H1 (cell line): ENCODE measurements around the gene PCDHA7. TPM values are rescaled to one million over a fixed set of nuclear protein-coding genes. Genes with fewer than 3 reads are reported as not detected.

ENCODE experiments used
- CTCF ChIA-PET: fragments of 300-600 bp; sonication (Branson Sonifier 250); formaldehyde crosslinking; loops from one replicate; lab custom pipeline; 2021; ENCODE audit not compliant: partially characterized antibody; lab: Charles Lee
- POLR2A ChIA-PET: fragments of 300-600 bp; sonication (Branson Sonifier 250); formaldehyde crosslinking; loops from one replicate; lab custom pipeline; 2021; ENCODE audit warnings: inconsistent platforms; ENCODE audit not compliant: partially characterized antibody; lab: Charles Lee
- DNase-seq, 2 experiments: peaks; one replicate each; pipeline versions ENCODE4 v3.0.0 to v3.0.0-alpha.2; 2010 to 2022; ENCODE audit warnings: low spot score in 2 of 2, low read depth in 1 of 2, mixed read lengths in 1 of 2
- FAIRE-seq: peaks from 2 replicates; lab custom pipeline; 2011; peaks lifted over from hg19 to GRCh38; lab: Jason Lieb, UNC
- H2AFZ ChIP-seq: 2 replicates; pipeline ENCODE4 v1.8.1; 2012; ENCODE audit warnings: low read length, inconsistent platforms
- H2AK5ac ChIP-seq: 2 replicates; pipeline ENCODE4 v1.6.1; 2013; ENCODE audit warnings: low read depth, low read length
- H2BK120ac ChIP-seq: replicated peaks from 2 replicates; pipeline ENCODE3; 2013; ENCODE audit warnings: low read depth, low read length, inconsistent platforms
- H2BK12ac ChIP-seq: 2 replicates; pipeline ENCODE4 v1.6.1; 2013; ENCODE audit warnings: low read depth, low read length
- H2BK15ac ChIP-seq: 2 replicates; pipeline ENCODE4 v1.6.1; 2013; ENCODE audit warnings: low read length
- H2BK20ac ChIP-seq: 2 replicates; pipeline ENCODE4 v1.6.1; 2013; ENCODE audit warnings: low read length
- H2BK5ac ChIP-seq: 2 replicates; pipeline ENCODE4 v1.6.1; 2013; ENCODE audit warnings: low read depth, low read length
- H3K14ac ChIP-seq: 2 replicates; pipeline ENCODE4 v1.6.1; 2013; ENCODE audit warnings: inconsistent platforms; ENCODE audit not compliant: insufficient read length
- H3K18ac ChIP-seq: 2 replicates; pipeline ENCODE4 v1.6.1; 2013; ENCODE audit warnings: low read length; ENCODE audit errors: extremely low read depth
- H3K23ac ChIP-seq: 2 replicates; pipeline ENCODE4 v1.6.1; 2013; ENCODE audit warnings: inconsistent platforms; ENCODE audit not compliant: insufficient read length
- H3K23me2 ChIP-seq: 2 replicates; pipeline ENCODE4 v1.6.1; 2013; ENCODE audit warnings: low read depth, low read length
- H3K27ac ChIP-seq: 2 replicates; pipeline ENCODE4 v1.6.1; 2011; ENCODE audit warnings: low read depth, low read length, inconsistent platforms
- H3K27me3 ChIP-seq, 4 experiments: replicated peaks in 1 of 4; 1 replicate in 1 of 4; 2 replicates in 3 of 4; pipeline versions ENCODE4 v1.6.1 to v1.8.1; 2011 to 2013; ENCODE audit warnings: low read length in 3 of 4, mild to moderate bottlenecking in 3 of 4, inconsistent platforms in 2 of 4, mixed read lengths in 2 of 4, moderate library complexity in 1 of 4; ENCODE audit not compliant: control insufficient read depth in 3 of 4, insufficient read depth in 3 of 4; ENCODE audit errors: extremely low read depth in 1 of 4
- H3K36me3 ChIP-seq, 4 experiments: 2 replicates each; pipeline versions ENCODE4 v1.6.1 to v1.8.1; 2011 to 2013; ENCODE audit warnings: mild to moderate bottlenecking in 4 of 4, low read length in 3 of 4, moderate library complexity in 2 of 4, control low read depth in 1 of 4, inconsistent platforms in 1 of 4; ENCODE audit not compliant: insufficient read depth in 4 of 4, control insufficient read depth in 2 of 4
- H3K4ac ChIP-seq: replicated peaks from 2 replicates; pipeline ENCODE3; 2013; ENCODE audit warnings: low read length, low read depth, mixed read lengths, inconsistent platforms; ENCODE audit not compliant: insufficient read length
- H3K4me1 ChIP-seq, 4 experiments: replicated peaks in 1 of 4; 1 replicate in 1 of 4; 2 replicates in 3 of 4; pipeline versions ENCODE4 v1.6.1 to v1.8.1; 2011 to 2013; ENCODE audit warnings: low read length in 3 of 4, inconsistent platforms in 2 of 4, mixed read lengths in 1 of 4; ENCODE audit not compliant: insufficient read depth in 4 of 4, control insufficient read depth in 3 of 4
- H3K4me2 ChIP-seq, 2 experiments: 2 replicates each; pipeline versions ENCODE4 v1.6.1 to v1.8.1; 2011 to 2013; ENCODE audit warnings: low read depth in 2 of 2, low read length in 2 of 2, control low read depth in 1 of 2, inconsistent platforms in 1 of 2, mild to moderate bottlenecking in 1 of 2; ENCODE audit not compliant: insufficient read depth in 1 of 2
- H3K4me3 ChIP-seq, 4 experiments: fragments of 200-600, 300-600 bp in 1 of 4; sonication (generic), shearing (Covaris generic), sonication (Bioruptor Twin) in 1 of 4; 2 replicates each; pipeline versions ENCODE4 v1.5.1 to v1.8.1; 2011 to 2016; ENCODE audit warnings: low read length in 4 of 4, low read depth in 3 of 4, control low read depth in 2 of 4, inconsistent platforms in 2 of 4, mild to moderate bottlenecking in 2 of 4, mixed read lengths in 1 of 4, moderate library complexity in 1 of 4; ENCODE audit not compliant: insufficient read depth in 2 of 4; ENCODE audit errors: extremely low read depth in 1 of 4
- H3K56ac ChIP-seq: replicated peaks from 2 replicates; pipeline ENCODE3; 2013; ENCODE audit warnings: low read depth, mild to moderate bottlenecking, mixed read lengths, low read length, inconsistent platforms; ENCODE audit not compliant: insufficient read length
- H3K79me1 ChIP-seq: 2 replicates; pipeline ENCODE4 v1.6.1; 2013; ENCODE audit warnings: low read depth, low read length, control low read depth
- H3K79me2 ChIP-seq, 2 experiments: 2 replicates each; pipeline versions ENCODE4 v1.6.1 to v1.8.1; 2012 to 2013; ENCODE audit warnings: low read length in 2 of 2, mild to moderate bottlenecking in 2 of 2, inconsistent platforms in 1 of 2; ENCODE audit not compliant: insufficient read depth in 2 of 2, control insufficient read depth in 1 of 2
- H3K9ac ChIP-seq, 4 experiments: replicated peaks in 1 of 4; 1 replicate in 1 of 4; 2 replicates in 3 of 4; pipeline versions ENCODE4 v1.6.1 to v1.8.1; 2011 to 2013; ENCODE audit warnings: low read depth in 3 of 4, low read length in 3 of 4, control low read depth in 2 of 4, mild to moderate bottlenecking in 2 of 4, moderate library complexity in 2 of 4, inconsistent platforms in 1 of 4; ENCODE audit errors: extremely low read depth in 1 of 4
- H3K9me3 ChIP-seq, 2 experiments: 2 replicates each; pipeline versions ENCODE4 v1.6.1 to v1.8.1; 2012 to 2013; ENCODE audit warnings: mild to moderate bottlenecking in 2 of 2, moderate library complexity in 2 of 2, control low read depth in 1 of 2, inconsistent platforms in 1 of 2, low read depth in 1 of 2, low read length in 1 of 2, mixed read lengths in 1 of 2; ENCODE audit not compliant: insufficient read depth in 2 of 2
- H4K20me1 ChIP-seq, 2 experiments: replicated peaks in 1 of 2; 2 replicates each; pipeline versions ENCODE3 to v1.8.1; 2011 to 2013; ENCODE audit warnings: inconsistent platforms in 2 of 2, low read length in 2 of 2, mild to moderate bottlenecking in 1 of 2; ENCODE audit not compliant: insufficient read depth in 2 of 2, control insufficient read depth in 1 of 2
- H4K5ac ChIP-seq: 2 replicates; pipeline ENCODE4 v1.6.1; 2013; ENCODE audit warnings: low read length, low read depth, mixed read lengths, inconsistent platforms; ENCODE audit not compliant: insufficient read length
- H4K8ac ChIP-seq: 2 replicates; pipeline ENCODE4 v1.8.0; 2013; ENCODE audit warnings: mild to moderate bottlenecking, moderate library complexity, low read length, inconsistent platforms; ENCODE audit not compliant: insufficient read depth; ENCODE audit errors: extremely low read depth
- H4K91ac ChIP-seq: replicated peaks from 2 replicates; pipeline ENCODE3; 2013; ENCODE audit warnings: low read length, mixed read lengths, inconsistent platforms; ENCODE audit not compliant: insufficient read length
- JUND ChIP-seq: IDR thresholded peaks from 2 replicates; pipeline ENCODE4 v1.6.1; 2011; ENCODE audit warnings: mild to moderate bottlenecking, improper control_type of control experiment, low read length
- MAX ChIP-seq: IDR thresholded peaks from 2 replicates; pipeline ENCODE4 v1.6.1; 2012; ENCODE audit warnings: inconsistent platforms
- PHF8 ChIP-seq: fragments of 200-600 bp; sonication (generic); conservative IDR thresholded peaks from 2 replicates; pipeline ENCODE4 v1.7.1; 2012; ENCODE audit warnings: low read depth, mild to moderate bottlenecking, inconsistent platforms, low read length, moderate library complexity
- RAD21 ChIP-seq, 2 experiments: IDR thresholded peaks in 1 of 2; conservative IDR thresholded peaks in 1 of 2; 2 replicates each; pipeline ENCODE4 v1.6.1; 2011; ENCODE audit warnings: low read depth in 2 of 2, low read length in 2 of 2, improper control_type of control experiment in 1 of 2, inconsistent platforms in 1 of 2, mild to moderate bottlenecking in 1 of 2, moderate library complexity in 1 of 2
- TBP ChIP-seq: IDR thresholded peaks from 2 replicates; pipeline ENCODE4 v1.6.1; 2011; ENCODE audit warnings: low read depth, low read length, improper control_type of control experiment
- WGBS, 2 experiments: shearing (Covaris generic) in 1 of 2; methylation state at CpG; one replicate each; pipeline versions ENCODE4 v1.1.6 to v1.1.7; 2013 to 2015; ENCODE audit warnings: low lambda C conversion rate in 2 of 2, mixed read lengths in 2 of 2, inconsistent platforms in 1 of 2, low coverage in 1 of 2, missing lambda C conversion rate in 1 of 2; ENCODE audit not compliant: insufficient replicate concordance in 2 of 2, insufficient coverage in 1 of 2, insufficient read length in 1 of 2; ENCODE audit errors: extremely low coverage in 1 of 2, missing lambda C conversion rate in 1 of 2; 5-methylcytosine and 5-hydroxymethylcytosine counted together
- polyA plus RNA-seq, 7 experiments: library from polyadenylated mRNA; depleted of rRNA in 3 of 7; stranded (reverse) in 5 of 7; unstranded in 2 of 7; fragments of >200 nt in 5 of 7; fragments of 200-250 nt in 2 of 7; gene quantifications; 1 replicate in 5 of 7; 2 replicates in 1 of 7; 4 replicates in 1 of 7; pipeline versions ENCODE4 v1.2.1 to v1.2.3, GENCODE V29; 2011 to 2013; ENCODE audit warnings: missing spikeins in 2 of 7, mixed read lengths in 2 of 7
- total RNA-seq: library from RNA; stranded (reverse); fragmentation: NEBNext Ultra II Directional; extraction: Animal tissue kit (Norgen Biotek cat#: 25700); gene quantifications from 2 replicates; pipeline ENCODE4 v1.2.1, GENCODE V29; 2021
- TF ChIP-seq, protein P1 (sequence below), 3 experiments: IDR thresholded peaks; 1 replicate in 2 of 3; 2 replicates in 1 of 3; pipeline versions ENCODE4 v1.5.1 to v1.6.1; 2011; ENCODE audit warnings: low read length in 3 of 3, mild to moderate bottlenecking in 3 of 3, inconsistent platforms in 2 of 3, low read depth in 1 of 3, moderate library complexity in 1 of 3; ENCODE audit not compliant: insufficient read depth in 1 of 3; ENCODE audit errors: control extremely low read depth in 1 of 3

Gene PCDHA7
- total and polyA plus RNA-seq, 2 of the 8 experiments (the other 6 are each of a cell fraction or from before 2014, with no cell fraction given): 0.86 to 1.6 TPM

- H3K23ac ChIP-seq: no peak within 1 kb of the TSS
- no peak within 1 kb of the TSS for H3K14ac ChIP-seq
- peak within 1 kb of the TSS; percentile 31 to 65; a peak in 3 of 4 replicates for H3K4me2 ChIP-seq
- H2BK120ac ChIP-seq: no peak within 1 kb of the TSS
- peaks cover 0 to 5% of the 10 kb centered on the region in 2 experiments for H4K20me1 ChIP-seq
- no peaks in the 10 kb centered on the region for H3K23me2 ChIP-seq
- H3K36me3 ChIP-seq: peaks cover 0 to 11% (median 0%) of the 10 kb centered on the region in 4 experiments; a peak in 2 of 8 replicates
- no peak within 1 kb of the TSS for H2BK20ac ChIP-seq
- no peak within 1 kb of the TSS for H2BK15ac ChIP-seq
- no peaks in the 10 kb centered on the region; the same call in 1 of the 2 replicates for H3K79me1 ChIP-seq
- H3K79me2 ChIP-seq: no peaks in the 10 kb centered on the region; a peak in 1 of 4 replicates
- no peak within 1 kb of the TSS for H4K5ac ChIP-seq
- no peak within 1 kb of the TSS for H2BK12ac ChIP-seq
- peak within 1 kb of the TSS; percentile 11 to 60 (median 58); a peak in 7 of 8 replicates for H3K4me3 ChIP-seq
- H3K27ac ChIP-seq: no peak within 1 kb of the TSS
- TF ChIP-seq PHF8: 0 out of 2 replicates have a peak, but pooled peaks have one; percentile 35
- TF ChIP-seq RAD21 (IDR thresholded peaks at IDR 0.05 in 1 of 2, conservative IDR thresholded peaks at IDR 0.05 in 1 of 2; ENCODE audit: low read depth in 2 of 2, low read length in 2 of 2): peak; percentile 66 to 67
- TF ChIP-seq, protein P1, sequence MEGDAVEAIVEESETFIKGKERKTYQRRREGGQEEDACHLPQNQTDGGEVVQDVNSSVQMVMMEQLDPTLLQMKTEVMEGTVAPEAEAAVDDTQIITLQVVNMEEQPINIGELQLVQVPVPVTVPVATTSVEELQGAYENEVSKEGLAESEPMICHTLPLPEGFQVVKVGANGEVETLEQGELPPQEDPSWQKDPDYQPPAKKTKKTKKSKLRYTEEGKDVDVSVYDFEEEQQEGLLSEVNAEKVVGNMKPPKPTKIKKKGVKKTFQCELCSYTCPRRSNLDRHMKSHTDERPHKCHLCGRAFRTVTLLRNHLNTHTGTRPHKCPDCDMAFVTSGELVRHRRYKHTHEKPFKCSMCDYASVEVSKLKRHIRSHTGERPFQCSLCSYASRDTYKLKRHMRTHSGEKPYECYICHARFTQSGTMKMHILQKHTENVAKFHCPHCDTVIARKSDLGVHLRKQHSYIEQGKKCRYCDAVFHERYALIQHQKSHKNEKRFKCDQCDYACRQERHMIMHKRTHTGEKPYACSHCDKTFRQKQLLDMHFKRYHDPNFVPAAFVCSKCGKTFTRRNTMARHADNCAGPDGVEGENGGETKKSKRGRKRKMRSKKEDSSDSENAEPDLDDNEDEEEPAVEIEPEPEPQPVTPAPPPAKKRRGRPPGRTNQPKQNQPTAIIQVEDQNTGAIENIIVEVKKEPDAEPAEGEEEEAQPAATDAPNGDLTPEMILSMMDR (IDR thresholded peaks at IDR 0.05; ENCODE audit: control extremely low read depth in 1 of 3, insufficient read depth in 1 of 3, low read depth in 1 of 3, low read length in 3 of 3): peak; percentile 19 to 57 (median 52); a peak in 3 of 4 replicates
- TF ChIP-seq JUND: peak; percentile 44; the same call in 1 of the 2 replicates
- TF ChIP-seq MAX: peak; percentile 26; the same call in 1 of the 2 replicates
- no peak for TF ChIP-seq TBP
- no peak within 1 kb of the TSS for H3K56ac ChIP-seq
- FAIRE-seq: peak; percentile 7
- H4K91ac ChIP-seq: no peak within 1 kb of the TSS
- no peaks in the 10 kb centered on the region for H3K4me1 ChIP-seq
- no peak for DNase-seq
- no peak within 1 kb of the TSS for H4K8ac ChIP-seq
- ChIA-PET CTCF (interaction anchor here (0.6 to 7.5 kb wide), 27 partner anchors 9 to 698 kb away, joined by 3 to 95 read pairs (median 6); partner anchors contain the start of genes PCDHA11, PCDHA8, PCDHAC1 and PCDHAC2), POLR2A (interaction anchor here (2.7 kb wide), 1 partner anchor 158 kb away, joined by 17 read pairs; no protein-coding TSS in a partner anchor)
- no peak within 1 kb of the TSS for H2AK5ac ChIP-seq
- no peaks in the 10 kb centered on the region for H3K27me3 ChIP-seq
- no peak within 1 kb of the TSS for H3K18ac ChIP-seq
- no peak within 1 kb of the TSS for H2AFZ ChIP-seq
- peak within 1 kb of the TSS in 1 of 4 experiments; percentile 4; a peak in 1 of 7 replicates for H3K9ac ChIP-seq
- no peak within 1 kb of the TSS for H2BK5ac ChIP-seq
- H3K9me3 ChIP-seq: no peaks in the 10 kb centered on the region; a peak in 1 of 4 replicates
- WGBS, 2 experiments: 47% methylated on average over 35 of the region's 35 CpGs; no CpG with 5 or more reads in 1 of the 2 experiments
- no peak within 1 kb of the TSS for H3K4ac ChIP-seq
Observed at GRCh38 chr5:140881889-140882590, 48.0 kb downstream of the PCDHA7 start, which contains the start of gene PCDHA13. Gene PCDHA13 (plus strand): TSS chr5:140882124. CDS start chr5:140882269, 145 bp downstream.
